Stomach (tissue), 4 donors: ENCODE data around the gene RPN1.

Source experiments
- CTCF ChIP-seq, 7 experiments: fragments of 450-650 bp in 4 of 7; fragments of 200-600 bp in 3 of 7; sonication (generic) in 3 of 7; IDR thresholded peaks; one replicate each; pipeline ENCODE4 v1.5.1; 2016 to 2019; ENCODE audit warnings: antibody characterized with exemption in 7 of 7, control low read depth in 2 of 7, mild to moderate bottlenecking in 1 of 7
- EP300 ChIP-seq: sonication (generic); formaldehyde crosslinking; IDR thresholded peaks from one replicate; pipeline ENCODE4 v1.6.1; 2017; ENCODE audit warnings: antibody characterized with exemption
- POLR2A ChIP-seq, 4 donors: fragments of 450-650 bp; IDR thresholded peaks; one replicate each; pipeline ENCODE4 v1.6.1; 2016; ENCODE audit warnings: antibody characterized with exemption in 4 of 4, control low read depth in 2 of 4, mild to moderate bottlenecking in 1 of 4, moderate library complexity in 1 of 4
- POLR2AphosphoS5 ChIP-seq, 3 donors: sonication (generic); formaldehyde crosslinking; IDR thresholded peaks; one replicate each; pipeline ENCODE4 v1.6.1; 2016; ENCODE audit warnings: antibody characterized with exemption in 3 of 3

- TF ChIP-seq CTCF (IDR thresholded peaks at IDR 0.05) (no peak), POLR2AphosphoS5 (IDR thresholded peaks at IDR 0.05) (no peak), EP300 (no peak), POLR2A (IDR thresholded peaks at IDR 0.05) (no peak)
These were observed 4.9 kb upstream of the RPN1 start for GRCh38 chr3:128655531-128655930.
